ENCODE measurements around the gene TBXT. TPM values are rescaled to one million over a fixed set of nuclear protein-coding genes. Genes with fewer than 3 reads are reported as not detected.

Gene TBXT
- polyA plus RNA-seq, 10 donors, result 0.17 TPM; not detected in 9

GRCh38 chr6:166121726-166122125 is 45.9 kb downstream of the TBXT start:
- DNase-seq, result no peak

- no peak for DNase-seq
Observed at GRCh38 chr6:166119116-166119911, 48.3 kb downstream of the TBXT start.

- DNase-seq, result no peak
Observed at GRCh38 chr6:166115609-166116008, 52.0 kb downstream of the TBXT start.

- peak in 2 of 3 donors; percentile 12 to 43 for DNase-seq
Observed at GRCh38 chr6:166112580-166112979, 55.1 kb downstream of the TBXT start.

- no peak for DNase-seq
Observed at GRCh38 chr6:166109608-166110007, 58.0 kb downstream of the TBXT start.

Other genes starting within 250 kb of the TBXT start
- 1 to 10 TPM in 1 of 10 donors, under 1 TPM in 9; 0.38 to 1.0 (median 0.70) TPM for gene PRR18, start 140.5 kb upstream of the TBXT start, polyA plus RNA-seq (ENCODE audit: insufficient read length in 10 of 10)
- 10 to 100 TPM; 30.2 to 46.2 (median 36.5) TPM for gene SFT2D1, start 174.7 kb upstream of the TBXT start, polyA plus RNA-seq (ENCODE audit: insufficient read length in 10 of 10)
- 10 to 100 TPM; 62.7 to 92.1 (median 76.0) TPM for gene MPC1, start 215.1 kb upstream of the TBXT start, polyA plus RNA-seq (ENCODE audit: insufficient read length in 10 of 10)

Data from muscle of back (tissue), 11 donors.